ENCODE data around the gene HSPB1.
"Not testable (repeated sequence)": the region's sequence is repeated elsewhere in the genome, so short reads cannot be mapped to it uniquely, and the experiment has no call there.

Gene HSPB1

GRCh38 chr7:76302347-76303201 is at the start of gene HSPB1:
HSPB1 (plus strand) TSS chr7:76302673; CDS start chr7:76302713, 40 bp downstream.
- DNase-seq (ENCODE audit: low read depth in 2 of 2), result peak; percentile 82 to 83

GRCh38 chr7:76254781-76255180 is 47.7 kb upstream of the HSPB1 start:
- no peak for DNase-seq (ENCODE audit: low read depth in 2 of 2)

- DNase-seq (ENCODE audit: low read depth in 2 of 2), result no peak
Observed at GRCh38 chr7:76257973-76258372, 44.5 kb upstream of the HSPB1 start.

- no peak for DNase-seq (ENCODE audit: low read depth in 2 of 2)
Observed at GRCh38 chr7:76259124-76260093, 43.1 kb upstream of the HSPB1 start.

- DNase-seq (ENCODE audit: low read depth in 2 of 2), result peak in 1 of 2 experiments; percentile 1
Observed at GRCh38 chr7:76260171-76260703, 42.2 kb upstream of the HSPB1 start.

- DNase-seq (ENCODE audit: low read depth in 2 of 2), result no peak
Observed at GRCh38 chr7:76261329-76261728, 41.1 kb upstream of the HSPB1 start.

- DNase-seq (ENCODE audit: low read depth in 2 of 2), result no peak
Observed at GRCh38 chr7:76261931-76262330, 40.5 kb upstream of the HSPB1 start.

- peak; percentile 8 to 16 for DNase-seq (ENCODE audit: low read depth in 2 of 2)
Observed at GRCh38 chr7:76262683-76263402, 39.6 kb upstream of the HSPB1 start.

- DNase-seq (ENCODE audit: low read depth in 2 of 2), result no peak
Observed at GRCh38 chr7:76265299-76265698, 37.2 kb upstream of the HSPB1 start.

- no peak for DNase-seq (ENCODE audit: low read depth in 2 of 2)
Observed at GRCh38 chr7:76267107-76267893, 35.2 kb upstream of the HSPB1 start.

- no peak for DNase-seq (ENCODE audit: low read depth in 2 of 2)
Observed at GRCh38 chr7:76267894-76268183, 34.6 kb upstream of the HSPB1 start.

GRCh38 chr7:76268376-76268775 is 34.1 kb upstream of the HSPB1 start:
- no peak for DNase-seq (ENCODE audit: low read depth in 2 of 2)

- no peak for DNase-seq (ENCODE audit: low read depth in 2 of 2)
Observed at GRCh38 chr7:76269895-76270294, 32.6 kb upstream of the HSPB1 start.

GRCh38 chr7:76271384-76271783 is 31.1 kb upstream of the HSPB1 start:
- not testable (repeated sequence) for DNase-seq (ENCODE audit: low read depth in 2 of 2)

GRCh38 chr7:76272142-76272541 is 30.3 kb upstream of the HSPB1 start:
- DNase-seq (ENCODE audit: low read depth in 2 of 2), result no peak

- DNase-seq (ENCODE audit: low read depth in 2 of 2), result no peak
Observed at GRCh38 chr7:76272851-76273497, 29.5 kb upstream of the HSPB1 start.

- no peak for DNase-seq (ENCODE audit: low read depth in 2 of 2)
Observed at GRCh38 chr7:76273503-76273902, 29.0 kb upstream of the HSPB1 start.

GRCh38 chr7:76278540-76278939 is 23.9 kb upstream of the HSPB1 start:
- no peak for DNase-seq (ENCODE audit: low read depth in 2 of 2)

GRCh38 chr7:76280408-76280807 is 22.1 kb upstream of the HSPB1 start:
- DNase-seq (ENCODE audit: low read depth in 2 of 2), result no peak

GRCh38 chr7:76281006-76281705 is 21.3 kb upstream of the HSPB1 start:
- DNase-seq (ENCODE audit: low read depth in 2 of 2), result no peak

Measured in fibroblast of skin of left quadriceps (primary cell).